HCT116 (cell line): Measurements from ENCODE around the gene DNLZ. TPM values are rescaled to one million over a fixed set of nuclear protein-coding genes. Genes with fewer than 3 reads are reported as not detected.
"Not testable (repeated sequence)": the region's sequence is repeated elsewhere in the genome, so short reads cannot be mapped to it uniquely, and the experiment has no call there.

ENCODE experiments used
- ATAC-seq: fragments of 200-7000 bp; cut with Tn5 transposase; 2 replicates; pipeline ENCODE4 v1.9.1; 2020; ENCODE audit warnings: mild to moderate bottlenecking, moderate library complexity
- BruUV-seq: library from RNA; stranded (reverse); fragments of 400-500 nt; replicated peaks from 2 replicates; lab custom pipeline; 2021; lab: Mats Ljungman, UMichigan
- CTCF ChIA-PET: fragments of 300-600 bp; sonication (Branson Sonifier 250); formaldehyde crosslinking; loops from one replicate; lab custom pipeline; 2021; ENCODE audit warnings: antibody characterized with exemption; lab: Charles Lee
- POLR2A ChIA-PET: fragments of 300-600, 350-600 bp; sonication (Branson Sonifier 250); formaldehyde crosslinking; loops from one replicate; lab custom pipeline; 2021; ENCODE audit warnings: antibody characterized with exemption; lab: Charles Lee
- RAD21 ChIA-PET, 2 experiments: fragments of 300-600 bp; sonication (Branson Sonifier 250); formaldehyde crosslinking; loops; one replicate each; lab custom pipeline; 2023; ENCODE audit warnings: low total read pairs in 2 of 2; ENCODE audit not compliant: uncharacterized antibody in 2 of 2, unreplicated experiment in 2 of 2, low non-redundant PET in 1 of 2; lab: Charles Lee
- DNase-seq: peaks from one replicate; pipeline ENCODE4 v3.0.0-alpha.2; 2010; ENCODE audit warnings: low read depth, low spot score
- H2AFZ ChIP-seq: fragments of 200-600 bp; shearing (Covaris generic), sonication (generic); 2 replicates; pipeline ENCODE4 v1.6.1; 2017; ENCODE audit warnings: low read depth, mixed run types, mixed read lengths, antibody characterized with exemption, low read length; ENCODE audit not compliant: poor library complexity, severe bottlenecking
- H3K27ac ChIP-seq: 2 replicates; pipeline ENCODE4 v1.5.1; 2012; ENCODE audit warnings: low read depth, low read length
- H3K27me3 ChIP-seq: fragments of 200-600 bp; sonication (generic); 2 replicates; pipeline ENCODE4 v1.6.1; 2016; ENCODE audit warnings: mixed run types, low read length, mixed read lengths; ENCODE audit not compliant: insufficient read depth
- H3K36me3 ChIP-seq, 2 experiments: fragments of 200-500 bp in 1 of 2; fragments of 200-600 bp in 1 of 2; sonication (Bioruptor generic) in 1 of 2; sonication (generic) in 1 of 2; 2 replicates each; pipeline versions ENCODE4 v1.5.1 to v1.6.1; 2014 to 2016; ENCODE audit warnings: low read length in 2 of 2, inconsistent platforms in 1 of 2, mixed read lengths in 1 of 2, mixed run types in 1 of 2; ENCODE audit not compliant: insufficient read depth in 2 of 2, control insufficient read depth in 1 of 2
- H3K4me1 ChIP-seq, 2 experiments: fragments of 200-600 bp in 1 of 2; sonication (generic) in 1 of 2; 2 replicates each; pipeline versions ENCODE4 v1.5.1 to v1.6.1; 2012 to 2017; ENCODE audit warnings: low read length in 2 of 2, inconsistent platforms in 1 of 2, mild to moderate bottlenecking in 1 of 2, mixed read lengths in 1 of 2, mixed run types in 1 of 2, moderate library complexity in 1 of 2; ENCODE audit not compliant: insufficient read depth in 2 of 2, control insufficient read depth in 1 of 2
- H3K4me2 ChIP-seq: fragments of 200-600 bp; sonication (generic); 2 replicates; pipeline ENCODE4 v1.6.1; 2017; ENCODE audit warnings: mixed run types, low read length, mixed read lengths
- H3K4me3 ChIP-seq, 2 experiments: fragments of 200-600 bp in 1 of 2; sonication (generic) in 1 of 2; replicated peaks in 1 of 2; 2 replicates each; pipeline ENCODE4 v1.5.1; 2011 to 2016; ENCODE audit warnings: low read length in 2 of 2, control low read depth in 1 of 2, low read depth in 1 of 2, mild to moderate bottlenecking in 1 of 2, mixed read lengths in 1 of 2, mixed run types in 1 of 2
- H3K79me2 ChIP-seq: fragments of 200-600 bp; sonication (generic); 2 replicates; pipeline ENCODE4 v1.6.1; 2017; ENCODE audit warnings: mild to moderate bottlenecking, mixed run types, low read length, moderate library complexity, mixed read lengths; ENCODE audit not compliant: insufficient read depth
- H3K9ac ChIP-seq: fragments of 200-600 bp; sonication (generic); 2 replicates; pipeline ENCODE4 v1.6.1; 2016; ENCODE audit warnings: low read length, mixed read lengths
- H3K9me2 ChIP-seq: fragments of 200-600 bp; sonication (generic), shearing (Covaris generic); 2 replicates; pipeline ENCODE4 v1.6.1; 2017; ENCODE audit warnings: mixed run types, mild to moderate bottlenecking, moderate library complexity; ENCODE audit not compliant: insufficient read depth
- H3K9me3 ChIP-seq, 2 experiments: fragments of 200-500 bp in 1 of 2; fragments of 200-600 bp in 1 of 2; sonication (Bioruptor generic) in 1 of 2; sonication (generic) in 1 of 2; 2 replicates each; pipeline ENCODE4 v1.6.1; 2014 to 2017; ENCODE audit warnings: low read length in 2 of 2, mixed read lengths in 2 of 2, inconsistent platforms in 1 of 2, low read depth in 1 of 2, mild to moderate bottlenecking in 1 of 2, mixed run types in 1 of 2, moderate library complexity in 1 of 2; ENCODE audit not compliant: control insufficient read depth in 1 of 2, insufficient read depth in 1 of 2
- H4K20me1 ChIP-seq: fragments of 200-600 bp; sonication (generic), shearing (Covaris generic); 2 replicates; pipeline ENCODE4 v1.6.1; 2017; ENCODE audit warnings: mixed run types, mild to moderate bottlenecking, moderate library complexity; ENCODE audit not compliant: insufficient read depth
- CBX3 ChIP-seq: IDR thresholded peaks from 2 replicates; pipeline ENCODE4 v1.6.1; 2012; ENCODE audit warnings: low read depth
- EZH2 ChIP-seq: fragments of 200-600 bp; sonication (generic); IDR thresholded peaks from 2 replicates; pipeline ENCODE4 v1.6.1; 2017; ENCODE audit warnings: antibody characterized with exemption, mixed run types
- FOSL1 ChIP-seq: IDR thresholded peaks from 2 replicates; pipeline ENCODE4 v1.6.1; 2012; ENCODE audit warnings: low read depth
- RAD21 ChIP-seq: IDR thresholded peaks from 2 replicates; pipeline ENCODE4 v1.6.1; 2012; ENCODE audit warnings: low read depth, mild to moderate bottlenecking
- REST ChIP-seq: IDR thresholded peaks from 2 replicates; pipeline ENCODE4 v1.6.1; 2012; ENCODE audit warnings: low read depth
- SIN3A ChIP-seq: IDR thresholded peaks from 2 replicates; pipeline ENCODE4 v1.6.1; 2012; ENCODE audit warnings: low read depth
- SRF ChIP-seq: IDR thresholded peaks from 2 replicates; pipeline ENCODE4 v1.6.1; 2012; ENCODE audit warnings: low read depth
- intact Hi-C: fragments of 100-400 bp; cut with micrococcal nuclease; formaldehyde crosslinking; loops from 2 replicates; pipeline ENCODE4 v1.10.0; 2022
- total RNA-seq: library from RNA; stranded (reverse); gene quantifications from one replicate; pipeline ENCODE4 v1.2.1, GENCODE V29; 2021; ENCODE audit not compliant: unreplicated experiment
- TF ChIP-seq, protein P1 (sequence below): IDR thresholded peaks from 2 replicates; pipeline ENCODE4 v1.6.1; 2012
- TF ChIP-seq, protein P2 (sequence below): IDR thresholded peaks from 2 replicates; pipeline ENCODE4 v1.6.1; 2012

The DNLZ gene
- total RNA-seq, 1 experiment from 2014 or later = 21.9 TPM

GRCh38 chr9:136405904-136406303 is 42.4 kb upstream of the DNLZ start:
- BruUV-seq, POLR2A ChIA-PET, H2AFZ ChIP-seq, H3K4me3 ChIP-seq, H3K27ac ChIP-seq, H3K27me3 ChIP-seq, H4K20me1 ChIP-seq, H3K4me2 ChIP-seq, intact Hi-C loops, H3K9me3 ChIP-seq, H3K9me2 ChIP-seq, DNase-seq, ATAC-seq, H3K9ac ChIP-seq, CTCF ChIA-PET, RAD21 ChIA-PET: not testable (repeated sequence)
- Histone ChIP-seq H3K79me2 (peaks cover 41% of the 10 kb centered on the region), H3K36me3 (peaks cover 32 to 39% of the 10 kb centered on the region in 2 experiments; a peak in 3 of 4 replicates), H3K4me1 (peaks cover 4 to 15% of the 10 kb centered on the region in 2 experiments)

DNA sequence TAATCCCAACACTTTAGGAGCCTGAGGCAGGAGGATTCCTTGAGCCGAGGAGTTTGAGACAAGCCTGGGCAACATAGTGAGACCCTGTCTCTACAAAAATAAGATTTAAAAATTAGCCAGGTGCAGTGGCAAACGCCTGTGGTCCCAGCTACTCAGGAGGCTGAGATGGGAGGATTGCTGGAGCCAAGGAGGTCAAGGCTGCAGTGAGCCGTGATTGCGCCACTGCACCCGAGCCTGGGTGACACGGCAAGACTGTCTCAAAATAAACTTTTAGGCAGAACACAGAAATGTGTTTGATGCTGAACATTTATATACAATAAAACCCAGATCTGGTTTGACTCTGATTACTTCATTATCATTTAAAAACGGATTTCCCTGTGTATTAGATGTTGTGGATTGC is 41.9 kb upstream of the DNLZ start:
- no peak for ATAC-seq
- Histone ChIP-seq H3K9me3 (no peaks in the 10 kb centered on the region), H4K20me1 (no peaks in the 10 kb centered on the region), H3K4me2 (no peak overlapping the region), H3K27ac (no peak overlapping the region), H3K36me3 (peaks cover 32 to 39% of the 10 kb centered on the region in 2 experiments; a peak in 3 of 4 replicates), H3K79me2 (peaks cover 37% of the 10 kb centered on the region), H3K9ac (no peak overlapping the region), H3K27me3 (no peaks in the 10 kb centered on the region), H3K4me3 (no peak overlapping the region), H3K4me1 (peaks cover 4 to 19% of the 10 kb centered on the region in 2 experiments), H2AFZ (no peak overlapping the region), H3K9me2 (no peaks in the 10 kb centered on the region)
- RAD21 ChIA-PET = no interaction called here
- DNase-seq = no peak
- TF ChIP-seq FOSL1 (no peak), RAD21 (no peak), SRF (no peak), SIN3A (no peak), EZH2 (no peak), CBX3 (no peak), REST (no peak)
- TF ChIP-seq, protein P1, sequence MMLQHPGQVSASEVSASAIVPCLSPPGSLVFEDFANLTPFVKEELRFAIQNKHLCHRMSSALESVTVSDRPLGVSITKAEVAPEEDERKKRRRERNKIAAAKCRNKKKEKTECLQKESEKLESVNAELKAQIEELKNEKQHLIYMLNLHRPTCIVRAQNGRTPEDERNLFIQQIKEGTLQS = no peak
- TF ChIP-seq, protein P2, sequence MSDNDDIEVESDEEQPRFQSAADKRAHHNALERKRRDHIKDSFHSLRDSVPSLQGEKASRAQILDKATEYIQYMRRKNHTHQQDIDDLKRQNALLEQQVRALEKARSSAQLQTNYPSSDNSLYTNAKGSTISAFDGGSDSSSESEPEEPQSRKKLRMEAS = no peak
- no TSS peak for BruUV-seq
- POLR2A ChIA-PET = no interaction called here
- CTCF ChIA-PET = no interaction called here
- intact Hi-C loops = no loop called here
